ENCODE data around the gene AFF3. TPM values are rescaled to one million over a fixed set of nuclear protein-coding genes. Genes with fewer than 3 reads are reported as not detected.
A peak's percentile ranks its signal among the peaks of the same experiment; 100 is the strongest.

Gene AFF3
- total RNA-seq, 2 donors from 2014 or later = 20.8 to 22.8 TPM

- intact Hi-C loops (cut with DNase I) = no loop called here
- no peak for DNase-seq
- ATAC-seq = no peak
Observed at GRCh38 chr2:99608861-99609260, 533.5 kb downstream of the AFF3 start.

DNA sequence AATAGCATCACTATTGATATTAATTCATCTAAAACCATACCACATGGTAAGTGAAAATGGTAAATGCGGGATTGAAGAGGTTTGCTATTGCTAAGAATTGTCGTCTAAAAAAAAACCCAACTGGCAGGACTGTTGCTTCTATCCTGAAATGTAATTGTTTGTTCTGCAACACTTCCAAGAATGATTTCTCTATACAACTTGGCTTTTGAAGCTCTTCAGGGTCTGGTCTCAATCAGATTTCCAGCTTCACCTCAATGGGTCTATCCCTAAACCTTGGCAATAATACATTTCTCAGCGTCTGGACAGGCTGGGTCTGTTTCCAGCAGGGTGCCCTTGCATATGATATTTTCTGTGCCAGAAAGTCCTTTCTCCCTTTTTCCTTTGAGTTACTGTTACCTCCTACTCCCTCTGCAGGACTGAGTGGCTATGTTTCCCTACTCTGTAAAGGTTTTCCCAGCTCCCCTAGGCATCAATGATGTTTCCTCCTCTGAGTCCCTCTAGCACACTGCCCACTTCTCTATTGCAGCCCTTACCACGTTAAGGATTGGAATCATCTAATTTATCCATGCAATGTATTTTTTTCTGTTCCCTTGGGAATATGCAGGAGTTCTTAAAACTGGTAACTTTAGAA lies 534.4 kb downstream of the AFF3 start:
- DNase-seq (no peak), ATAC-seq (peak; percentile 22 to 32)
- intact Hi-C loops (cut with DNase I) = no loop called here

DNA sequence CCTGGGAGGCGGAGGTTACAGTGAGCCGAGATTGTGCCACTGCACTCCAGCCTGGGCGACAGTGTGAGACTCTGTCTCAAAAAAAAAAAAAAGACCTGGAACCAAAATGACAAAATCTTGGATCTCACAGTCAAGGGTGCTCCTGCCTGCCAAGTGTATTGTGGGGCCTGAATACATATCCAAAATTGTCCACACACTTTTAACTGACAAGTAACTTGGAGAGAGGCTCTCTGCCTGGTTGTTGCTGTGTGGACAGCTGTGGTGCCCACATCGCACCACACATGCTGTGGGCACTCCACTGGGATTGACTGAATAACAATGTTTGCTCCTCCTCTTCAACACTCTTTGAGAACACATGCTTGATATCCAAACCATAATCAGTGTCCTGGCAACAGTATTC lies 534.9 kb downstream of the AFF3 start:
- DNase-seq = no peak
- intact Hi-C loops (cut with DNase I) = no loop called here
- ATAC-seq = peak; percentile 72 to 94

GRCh38 chr2:99605036-99605435 lies 537.4 kb downstream of the AFF3 start:
- intact Hi-C loops (cut with DNase I) = no loop called here
- no peak for DNase-seq
- no peak for ATAC-seq

GRCh38 chr2:99602476-99602875 lies 539.9 kb downstream of the AFF3 start:
- ATAC-seq (peak in 1 of 2 donors; percentile 13), DNase-seq (no peak)
- intact Hi-C loops (cut with DNase I) = no loop called here

DNA sequence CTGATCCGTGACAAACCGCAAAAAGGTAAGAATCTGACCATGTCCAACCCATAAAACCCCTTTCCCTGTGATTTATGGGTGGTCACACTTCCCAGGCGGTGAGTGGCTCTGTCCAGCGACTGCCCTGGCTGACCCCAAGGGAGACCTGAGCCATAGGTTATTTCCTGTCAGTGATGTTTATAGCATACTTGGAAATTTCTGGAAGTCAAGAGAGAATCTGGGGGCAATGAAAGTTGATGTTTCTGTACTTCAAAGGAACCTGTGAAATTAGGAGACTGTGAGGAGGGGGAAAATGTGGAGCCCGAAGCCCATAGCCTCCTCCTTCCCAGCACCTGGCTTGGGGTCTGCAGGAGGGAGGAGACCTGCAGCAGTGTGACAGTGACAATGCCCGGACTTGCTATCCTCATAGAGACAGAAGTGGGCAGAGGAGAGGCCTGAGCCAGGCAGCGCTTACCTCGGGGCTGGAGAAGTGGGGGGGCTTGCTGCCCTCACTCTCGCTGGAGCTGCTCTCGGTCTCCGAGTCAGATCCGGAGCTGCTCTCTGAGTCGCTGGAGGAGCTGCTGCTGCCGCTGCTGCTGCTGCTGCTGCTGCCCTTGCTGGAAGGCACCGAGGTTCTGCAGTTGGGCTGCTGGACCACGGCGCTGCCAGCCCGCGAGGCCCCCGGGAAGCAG lies 541.3 kb downstream of the AFF3 start:
- ATAC-seq (peak; percentile 19 to 38), DNase-seq (no peak)
- intact Hi-C loops (cut with DNase I) = no loop called here

DNA sequence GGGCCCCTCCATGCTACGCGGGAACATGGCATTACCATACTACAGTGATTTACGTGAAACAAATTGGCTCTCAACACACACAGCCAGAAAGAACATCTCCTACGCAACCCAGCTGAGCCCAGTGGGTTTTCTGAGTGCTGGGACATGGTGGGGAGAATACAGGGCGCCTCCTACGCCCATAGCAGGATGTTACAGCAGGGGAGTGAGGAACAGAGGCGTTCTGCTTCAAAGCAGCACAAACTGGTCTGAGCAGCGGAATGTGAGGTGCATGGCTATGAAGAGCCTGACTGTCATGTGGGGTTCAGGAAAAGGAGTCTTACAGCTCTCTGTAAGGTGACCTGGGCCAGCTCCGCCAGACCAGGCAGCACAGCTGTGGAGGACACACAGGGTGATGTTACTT lies 543.9 kb downstream of the AFF3 start:
- ATAC-seq (no peak), DNase-seq (no peak)
- intact Hi-C loops (cut with DNase I) = no loop called here

DNA sequence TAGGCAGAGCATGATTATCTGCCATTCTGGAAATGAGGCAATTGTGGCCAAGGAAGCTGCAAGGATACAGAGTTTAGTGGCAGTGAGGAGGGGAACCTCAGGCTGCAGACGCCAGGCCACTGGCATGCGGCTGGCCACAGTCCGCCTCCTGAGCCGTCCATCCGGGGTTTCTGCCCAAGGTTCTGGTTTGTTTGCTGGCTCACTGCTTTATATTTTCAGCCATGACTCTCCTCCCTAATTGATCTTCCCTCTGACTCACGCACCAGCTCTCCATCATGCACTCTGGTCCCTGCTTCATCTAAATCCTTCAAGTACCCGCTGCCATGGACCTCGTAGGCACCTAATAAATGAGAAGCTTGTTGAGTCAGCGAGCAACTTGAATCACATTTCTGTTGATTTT lies 544.8 kb downstream of the AFF3 start:
- DNase-seq (no peak), ATAC-seq (no peak)
- intact Hi-C loops (cut with DNase I) = no loop called here

- DNase-seq (no peak), ATAC-seq (no peak)
- intact Hi-C loops (cut with DNase I) = no loop called here
Observed at GRCh38 chr2:99595373-99595772, 547.0 kb downstream of the AFF3 start.

DNA sequence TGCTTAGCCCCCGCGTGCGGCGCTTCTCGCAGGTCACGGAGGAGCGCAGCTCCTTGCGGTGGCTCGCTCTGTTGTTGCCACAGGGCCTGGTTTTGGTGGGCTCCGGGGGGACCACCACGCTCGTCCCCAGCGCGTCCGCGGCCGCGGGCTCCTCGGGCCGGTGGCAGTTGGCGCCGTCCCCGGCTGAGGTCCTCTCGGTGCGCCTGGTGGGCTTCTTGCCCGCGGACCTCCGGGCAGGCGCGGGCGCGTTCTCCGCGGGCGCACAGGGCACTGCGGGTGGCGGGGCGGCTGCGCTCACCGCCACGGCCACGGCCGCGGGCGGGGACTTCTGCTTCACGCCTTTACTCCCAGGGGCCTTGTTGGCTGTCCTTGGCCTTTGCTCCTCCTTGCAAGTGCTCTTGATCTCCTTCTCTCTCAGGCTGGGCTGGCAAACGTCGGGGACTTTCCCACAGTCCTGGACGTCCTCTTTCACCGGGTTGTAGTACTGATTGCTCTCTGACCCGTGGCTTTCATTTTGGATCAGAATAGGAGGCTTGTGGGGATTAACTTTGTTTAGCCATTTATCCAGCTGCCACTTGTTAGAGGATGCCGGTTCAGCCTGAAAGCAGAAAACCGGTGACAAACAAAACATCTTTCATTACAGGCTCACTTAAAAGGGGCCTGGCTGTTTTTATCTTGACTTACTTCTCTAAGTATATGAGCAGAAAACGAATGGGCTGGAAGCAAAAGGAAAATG lies 548.5 kb downstream of the AFF3 start:
- ATAC-seq (no peak), DNase-seq (no peak)

DNA sequence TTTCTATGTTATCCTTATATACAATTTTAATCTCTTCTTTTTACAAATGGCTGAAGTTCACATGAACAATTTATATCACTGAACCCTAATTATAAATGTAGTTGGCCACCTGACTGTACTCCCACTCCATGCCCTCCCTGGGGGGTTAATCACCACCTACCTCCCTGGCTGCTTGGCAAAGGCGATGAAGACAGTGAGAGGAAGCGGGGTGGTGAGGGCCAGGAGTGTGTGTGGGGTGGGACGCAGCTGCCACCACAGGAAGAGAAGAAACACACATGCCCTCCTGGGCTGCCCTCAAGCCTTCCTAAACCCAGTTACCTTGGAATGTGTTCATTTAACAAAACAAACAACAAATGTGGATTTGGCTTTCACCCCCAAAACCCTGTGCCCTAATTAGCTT lies 565.6 kb downstream of the AFF3 start:
- intact Hi-C loops (cut with DNase I) = no loop called here
- DNase-seq = no peak
- no peak for ATAC-seq

More for the DNA sequence above, 548.5 kb downstream of the AFF3 start:
- intact Hi-C loops (cut with DNase I) = no loop called here

DNA sequence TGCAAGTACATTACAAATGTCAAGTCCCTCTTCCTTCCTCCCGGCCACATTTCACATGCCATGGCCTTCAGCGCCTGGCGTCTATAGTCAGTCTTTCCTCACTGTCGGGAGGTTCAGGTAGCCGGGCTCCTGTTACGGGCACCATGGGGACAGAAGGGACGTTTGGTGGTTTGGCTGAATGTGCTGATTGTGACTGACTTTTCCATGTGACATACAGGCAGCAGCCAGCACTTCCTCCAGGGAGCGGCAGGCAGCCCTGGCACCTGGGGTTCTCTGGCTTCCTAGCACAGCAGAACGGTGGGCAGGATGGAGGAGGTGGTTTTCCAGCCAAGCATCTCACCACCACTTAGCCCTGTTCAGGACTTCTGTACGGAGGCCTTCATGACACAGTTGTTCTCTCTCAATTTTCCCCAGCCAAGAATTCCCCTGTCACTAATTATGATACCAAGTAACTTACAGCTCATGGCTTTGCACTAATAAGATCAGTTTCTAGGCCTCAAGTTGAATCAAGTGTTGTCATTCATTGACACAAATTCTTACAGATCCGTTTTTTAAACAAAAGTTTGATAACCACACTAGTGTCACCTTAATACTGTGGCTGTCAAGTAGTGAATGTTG lies 568.6 kb downstream of the AFF3 start:
- DNase-seq = no peak
- no peak for ATAC-seq
- intact Hi-C loops (cut with DNase I) = no loop called here

- peak in 1 of 2 donors; percentile 57 for ATAC-seq
- intact Hi-C loops (cut with DNase I) = no loop called here
- no peak for DNase-seq
Observed at GRCh38 chr2:99572373-99573164, 569.8 kb downstream of the AFF3 start.

GRCh38 chr2:99571954-99572353 lies 570.4 kb downstream of the AFF3 start:
- intact Hi-C loops (cut with DNase I) = no loop called here
- no peak for DNase-seq
- peak in 1 of 2 donors; percentile 45 for ATAC-seq

DNA sequence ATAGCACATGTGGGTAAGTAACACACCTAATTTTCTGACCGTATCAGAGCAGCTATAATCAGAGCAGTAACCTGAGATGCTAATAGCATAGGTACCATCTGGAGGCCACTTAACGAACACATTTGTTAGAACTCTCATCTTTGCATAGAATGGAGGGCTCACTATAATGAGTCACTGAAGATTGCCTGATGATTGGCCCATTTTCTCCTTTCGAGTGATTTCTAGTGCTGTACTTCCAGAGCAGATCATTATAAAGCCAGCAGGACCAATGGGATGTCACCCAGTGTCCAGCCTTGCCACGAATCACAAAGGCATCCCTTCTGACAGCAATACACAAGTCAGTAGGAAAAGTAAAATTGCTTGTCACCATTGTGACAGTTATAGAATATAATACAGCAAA lies 570.9 kb downstream of the AFF3 start:
- intact Hi-C loops (cut with DNase I) = no loop called here
- DNase-seq = no peak
- ATAC-seq = no peak

- no peak for ATAC-seq
- DNase-seq = no peak
- intact Hi-C loops (cut with DNase I) = no loop called here
Observed at GRCh38 chr2:99571021-99571420, 571.4 kb downstream of the AFF3 start.

- DNase-seq = no peak
- no peak for ATAC-seq
- intact Hi-C loops (cut with DNase I) = loop anchor here in 1 of 2 donors (10.0 kb wide), 1 partner anchor 155 kb away; no protein-coding TSS in a partner anchor
Observed at GRCh38 chr2:99569386-99569785, 573.0 kb downstream of the AFF3 start.

- DNase-seq (no peak), ATAC-seq (no peak)
- intact Hi-C loops (cut with DNase I) = loop anchor here in 1 of 2 donors (10.0 kb wide), 1 partner anchor 160 kb away; no protein-coding TSS in a partner anchor
Observed at GRCh38 chr2:99565227-99565626, 577.2 kb downstream of the AFF3 start.

- intact Hi-C loops (cut with DNase I) = loop anchor here (5.0 to 10.0 kb wide), 2 partner anchors 162 to 255 kb away; no protein-coding TSS in a partner anchor
- no peak for ATAC-seq
- no peak for DNase-seq
Observed at GRCh38 chr2:99562516-99562915, 579.9 kb downstream of the AFF3 start.
